Psoas muscle (tissue), 8 donors: Measurements from ENCODE around the gene MYO9A. TPM values are rescaled to one million over a fixed set of nuclear protein-coding genes. Genes with fewer than 3 reads are reported as not detected.

Source experiments
- ATAC-seq, 4 donors: fragments of 200-7000 bp; cut with Tn5 transposase; one replicate each; pipeline ENCODE4 v1.9.1; 2020; ENCODE audit warnings: moderate library complexity in 3 of 4, mild to moderate bottlenecking in 2 of 4
- DNase-seq, 2 donors: peaks; one replicate each; pipeline ENCODE4 v3.0.0-alpha.2; 2020
- H3K27ac ChIP-seq: fragments of 200-600 bp; one replicate; pipeline ENCODE4 v1.8.0; 2022
- H3K27me3 ChIP-seq, 3 donors: fragments of 200-600 bp in 1 of 3; one replicate each; pipeline versions ENCODE4 v1.6.1 to v1.8.0; 2013 to 2022; ENCODE audit warnings: low read length in 2 of 3, mild to moderate bottlenecking in 2 of 3, moderate library complexity in 1 of 3; ENCODE audit not compliant: insufficient read depth in 3 of 3
- H3K36me3 ChIP-seq, 2 donors: fragments of 200-600 bp in 1 of 2; one replicate each; pipeline versions ENCODE4 v1.6.1 to v1.8.0; 2013 to 2022; ENCODE audit warnings: low read depth in 1 of 2, mild to moderate bottlenecking in 1 of 2, moderate library complexity in 1 of 2; ENCODE audit not compliant: insufficient read depth in 1 of 2
- H3K4me1 ChIP-seq: fragments of 200-600 bp; one replicate; pipeline ENCODE4 v1.8.0; 2022
- H3K4me3 ChIP-seq: fragments of 200-600 bp; one replicate; pipeline ENCODE4 v1.8.0; 2022; ENCODE audit warnings: mild to moderate bottlenecking
- H3K9me3 ChIP-seq: fragments of 200-600 bp; one replicate; pipeline ENCODE4 v1.8.0; 2022
- WGBS, 3 donors: extraction: QIAGEN DNeasy Blood & Tissue Kit; methylation state at CpG; one replicate each; pipeline versions ENCODE4 v1.1.6 to v1.1.7; 2013; 5-methylcytosine and 5-hydroxymethylcytosine counted together
- intact Hi-C, 2 donors: fragments of 100-400 bp; cut with DNase I; formaldehyde crosslinking; loops; one replicate each; pipeline versions ENCODE4 v1.11.0 to v1.14.2; 2022
- polyA plus RNA-seq, 3 donors: library from polyadenylated mRNA; stranded (reverse); fragments of 200-250 nt; gene quantifications; one replicate each; pipeline ENCODE4 v1.2.3, GENCODE V29; 2013
- total RNA-seq, 4 donors: library from RNA; stranded (reverse); fragmentation: NEBNext Ultra II Directional in 2 of 4; extraction: Animal tissue kit (Norgen Biotek cat#: 25700) in 2 of 4; gene quantifications; one replicate each; pipeline versions ENCODE4 v1.2.1 to v1.2.4, GENCODE V29; 2021 to 2023
- TF ChIP-seq, protein P1 (sequence below): fragments of 200-600 bp; IDR thresholded peaks from one replicate; pipeline ENCODE4 v1.8.0; 2022; ENCODE audit warnings: antibody characterized with exemption
- donor health status: healthy with polysubstance abuse.
- donor health status: DM: no; HTN: no; CAD: no; lungs with moderate emphysema.
- donor health status: Bipolar disorder and iron deficiency.
- donor health status: healthy.
- donor health status: DM: yes; HTN: yes; CAD: no.
- donor health status: DM: no; HTN: no; CAD: no.
- donor health status: DM: no; HTN: no; CAD: no.
- donor health status: DM: yes; HTN: yes; CAD: no.

MYO9A gene
- total and polyA plus RNA-seq, 7 donors, result 3.4 to 28.4 (median 23.0) TPM

DNA sequence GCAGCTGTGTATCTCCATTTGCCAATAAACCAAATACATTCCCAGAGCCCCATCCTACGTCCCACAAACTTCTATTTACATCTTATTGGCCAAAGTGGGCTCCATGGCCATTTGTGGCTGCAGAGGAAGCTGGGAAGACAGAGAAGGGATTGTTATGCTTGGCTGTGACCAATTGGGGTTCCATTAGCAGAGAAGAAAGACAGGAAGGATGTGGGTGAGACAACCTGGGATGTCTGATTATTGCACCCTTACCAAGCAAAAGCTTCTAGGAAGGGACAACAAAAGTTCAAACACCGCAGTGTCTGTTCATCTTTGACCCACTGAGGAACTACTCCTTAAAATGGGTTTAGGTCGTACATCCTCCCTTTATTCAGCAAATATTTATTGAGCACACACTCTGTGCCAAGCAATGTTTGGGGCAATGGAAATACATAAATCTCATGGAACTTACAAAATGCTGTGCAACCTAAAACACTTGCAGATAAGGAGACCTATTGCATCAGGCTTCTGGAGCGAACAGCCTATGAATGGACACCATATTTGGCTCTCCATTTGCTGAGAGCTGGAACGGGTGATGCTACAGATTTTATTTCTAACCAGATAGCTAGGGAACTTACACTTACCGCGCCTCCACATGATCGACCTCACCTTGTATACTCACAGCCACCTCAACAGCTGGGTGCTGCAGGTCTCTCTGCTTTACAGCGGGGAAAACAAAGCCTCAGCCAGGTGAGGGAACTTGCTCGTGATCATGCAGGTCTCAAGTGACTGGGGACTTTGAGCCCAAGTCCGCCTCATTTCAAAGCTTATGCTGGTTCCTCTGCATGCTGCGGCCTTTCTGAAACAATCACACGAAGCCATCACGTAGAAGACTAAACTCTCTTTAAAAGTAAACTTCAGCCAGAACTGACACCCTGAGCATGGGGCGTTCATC is 329.0 kb downstream of the MYO9A start:
- 87 to 89% (median 87%) methylated on average over 15 of the region's 15 CpGs for WGBS, 3 donors
- Histone ChIP-seq H3K4me3 (no peak overlapping the region), H3K27ac (no peak overlapping the region), H3K4me1 (no peaks in the 10 kb centered on the region), H3K27me3 (no peaks in the 10 kb centered on the region), H3K36me3 (no peaks in the 10 kb centered on the region), H3K9me3 (no peaks in the 10 kb centered on the region)
- ATAC-seq, result no peak
- DNase-seq, result no peak
- intact Hi-C loops, result no loop called here
- TF ChIP-seq, protein P1, sequence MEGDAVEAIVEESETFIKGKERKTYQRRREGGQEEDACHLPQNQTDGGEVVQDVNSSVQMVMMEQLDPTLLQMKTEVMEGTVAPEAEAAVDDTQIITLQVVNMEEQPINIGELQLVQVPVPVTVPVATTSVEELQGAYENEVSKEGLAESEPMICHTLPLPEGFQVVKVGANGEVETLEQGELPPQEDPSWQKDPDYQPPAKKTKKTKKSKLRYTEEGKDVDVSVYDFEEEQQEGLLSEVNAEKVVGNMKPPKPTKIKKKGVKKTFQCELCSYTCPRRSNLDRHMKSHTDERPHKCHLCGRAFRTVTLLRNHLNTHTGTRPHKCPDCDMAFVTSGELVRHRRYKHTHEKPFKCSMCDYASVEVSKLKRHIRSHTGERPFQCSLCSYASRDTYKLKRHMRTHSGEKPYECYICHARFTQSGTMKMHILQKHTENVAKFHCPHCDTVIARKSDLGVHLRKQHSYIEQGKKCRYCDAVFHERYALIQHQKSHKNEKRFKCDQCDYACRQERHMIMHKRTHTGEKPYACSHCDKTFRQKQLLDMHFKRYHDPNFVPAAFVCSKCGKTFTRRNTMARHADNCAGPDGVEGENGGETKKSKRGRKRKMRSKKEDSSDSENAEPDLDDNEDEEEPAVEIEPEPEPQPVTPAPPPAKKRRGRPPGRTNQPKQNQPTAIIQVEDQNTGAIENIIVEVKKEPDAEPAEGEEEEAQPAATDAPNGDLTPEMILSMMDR, result no peak

DNA sequence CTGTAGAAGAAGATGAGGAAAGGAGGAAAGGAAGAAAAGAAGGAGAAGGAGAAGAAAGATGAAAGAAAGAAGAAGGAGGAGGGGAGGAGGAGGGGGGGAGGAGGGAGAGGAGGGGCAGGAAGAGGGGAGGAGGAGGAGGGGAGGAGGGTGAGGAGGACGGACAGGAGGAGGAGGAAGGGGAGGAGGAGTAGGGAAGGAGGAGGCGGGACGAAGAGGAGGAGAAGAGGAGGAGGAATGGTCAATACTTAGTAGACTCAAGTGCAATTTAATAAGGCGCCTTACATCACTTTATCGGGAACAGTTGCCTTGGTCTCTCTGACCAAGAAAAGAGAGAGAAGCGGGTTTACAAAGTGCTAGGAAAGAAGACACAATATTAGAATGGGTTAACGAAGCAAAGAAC is 331.3 kb downstream of the MYO9A start:
- intact Hi-C loops, result no loop called here
- ATAC-seq, result no peak
- TF ChIP-seq, protein P1, result no peak

DNA sequence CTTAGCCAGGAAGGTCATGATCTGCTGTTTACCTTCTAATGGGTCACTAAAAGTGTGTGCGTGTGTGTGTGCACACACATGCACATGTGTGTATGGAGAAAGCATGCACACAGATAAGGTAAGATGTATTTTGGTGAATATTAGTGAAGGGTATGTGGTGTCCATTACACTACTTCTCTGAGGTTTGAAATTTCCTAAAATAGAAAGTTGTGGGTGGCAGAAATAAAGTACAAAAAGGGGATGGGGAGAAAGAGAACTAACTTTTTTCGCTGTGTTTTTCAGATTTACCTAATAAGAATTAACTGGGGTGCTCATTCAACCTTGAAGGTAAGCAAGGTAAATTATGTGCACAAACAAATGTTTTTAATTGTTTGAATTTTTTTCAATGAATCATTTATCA is 332.0 kb downstream of the MYO9A start:
- DNase-seq (no peak), ATAC-seq (no peak)
- Histone ChIP-seq H3K36me3 (no peaks in the 10 kb centered on the region), H3K27ac (no peak overlapping the region), H3K4me1 (no peaks in the 10 kb centered on the region), H3K4me3 (no peak overlapping the region), H3K9me3 (no peaks in the 10 kb centered on the region), H3K27me3 (peaks cover 0 to 2% (median 0%) of the 10 kb centered on the region in 3 donors)
- 96 to 97% (median 96%) methylated on average over 2 of the region's 2 CpGs for WGBS, 3 donors
- TF ChIP-seq, protein P1, result no peak
- intact Hi-C loops, result no loop called here

More for the DNA sequence above, 331.3 kb downstream of the MYO9A start:
- Histone ChIP-seq H3K9me3 (no peaks in the 10 kb centered on the region), H3K4me3 (no peak overlapping the region), H3K27me3 (no peaks in the 10 kb centered on the region), H3K27ac (no peak overlapping the region), H3K4me1 (no peaks in the 10 kb centered on the region), H3K36me3 (no peaks in the 10 kb centered on the region)
- DNase-seq, result no peak
- WGBS, 3 donors, result 81 to 87% (median 84%) methylated on average over 7 of the region's 7 CpGs

DNA sequence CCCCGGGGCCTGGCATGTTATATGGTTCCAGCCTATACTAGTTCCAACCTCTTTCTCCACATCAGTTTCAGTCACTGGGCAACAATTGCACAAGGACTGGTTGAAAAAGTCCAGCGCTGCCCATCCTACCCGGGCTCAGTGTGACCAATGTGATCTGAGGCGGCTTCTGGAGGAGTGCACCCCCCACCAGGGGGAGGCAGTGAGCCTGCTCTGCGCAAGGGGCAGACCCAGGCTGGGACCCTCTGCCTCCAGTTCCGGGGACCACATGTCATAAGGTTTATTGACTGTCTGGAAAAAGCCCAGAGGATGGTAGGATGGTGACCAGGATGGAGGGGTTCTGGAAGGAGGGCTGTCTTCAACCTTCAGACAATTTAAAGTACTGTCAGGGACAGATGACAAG is 333.2 kb downstream of the MYO9A start:
- WGBS, 3 donors, result 69 to 74% (median 73%) methylated on average over 6 of the region's 6 CpGs

More for the DNA sequence above, 333.2 kb downstream of the MYO9A start:
- DNase-seq (no peak), ATAC-seq (no peak)
- Histone ChIP-seq H3K27me3 (peaks cover 0 to 2% (median 0%) of the 10 kb centered on the region in 3 donors), H3K4me1 (peaks cover 6% of the 10 kb centered on the region), H3K4me3 (no peak overlapping the region), H3K36me3 (no peaks in the 10 kb centered on the region), H3K27ac (no peak overlapping the region), H3K9me3 (no peaks in the 10 kb centered on the region)
- TF ChIP-seq, protein P1, result no peak
- intact Hi-C loops, result loop anchor here in 1 of 2 donors (5.0 kb wide), 1 partner anchor 373 kb away; no protein-coding TSS in a partner anchor
